Measurements from ENCODE around the gene ZC3H12C.

Gene ZC3H12C

GRCh38 chr11:110179064-110179463 is 85.9 kb downstream of the ZC3H12C start:
- no peak overlapping the region for H3K27ac ChIP-seq
- no peak for TF ChIP-seq CTCF (conservative IDR thresholded peaks at IDR 0.05; ENCODE audit: low read depth)
- ChIA-PET CTCF (no interaction called here), POLR2A (ENCODE audit: low non-redundant PET) (no interaction called here)
- no peak for DNase-seq (ENCODE audit: low spot score)

DNA sequence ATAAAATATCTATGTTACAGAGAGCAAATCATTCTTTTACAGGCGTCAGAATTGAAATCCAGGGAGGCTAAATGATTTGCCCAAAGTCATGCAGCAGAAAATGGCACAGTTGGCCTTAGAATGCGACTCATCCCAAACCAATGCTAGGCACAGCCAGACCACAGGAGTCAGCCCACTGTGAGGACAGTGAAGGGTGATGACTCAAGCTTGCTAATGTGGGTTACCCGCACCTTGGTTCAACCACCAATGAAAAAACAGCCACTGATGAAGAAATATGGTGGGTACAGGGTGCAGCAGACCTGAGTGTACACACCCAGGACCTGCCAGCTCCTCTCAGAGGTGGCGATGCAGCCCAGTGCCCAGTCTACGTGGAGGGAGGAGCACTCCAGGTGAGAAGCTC is 89.7 kb downstream of the ZC3H12C start:
- DNase-seq (ENCODE audit: low spot score) = no peak
- no peak for TF ChIP-seq CTCF (conservative IDR thresholded peaks at IDR 0.05; ENCODE audit: low read depth)
- no peak overlapping the region; the same call in 1 of the 2 replicates for H3K27ac ChIP-seq
- POLR2A ChIA-PET (ENCODE audit: low non-redundant PET) = no interaction called here
- CTCF ChIA-PET = no interaction called here

GRCh38 chr11:110184456-110184855 is 91.3 kb downstream of the ZC3H12C start:
- CTCF ChIA-PET = no interaction called here
- DNase-seq (ENCODE audit: low spot score) = no peak
- POLR2A ChIA-PET (ENCODE audit: low non-redundant PET) = no interaction called here
- TF ChIP-seq CTCF (conservative IDR thresholded peaks at IDR 0.05; ENCODE audit: low read depth) = no peak
- peak overlapping the region; percentile 40 for H3K27ac ChIP-seq

DNA sequence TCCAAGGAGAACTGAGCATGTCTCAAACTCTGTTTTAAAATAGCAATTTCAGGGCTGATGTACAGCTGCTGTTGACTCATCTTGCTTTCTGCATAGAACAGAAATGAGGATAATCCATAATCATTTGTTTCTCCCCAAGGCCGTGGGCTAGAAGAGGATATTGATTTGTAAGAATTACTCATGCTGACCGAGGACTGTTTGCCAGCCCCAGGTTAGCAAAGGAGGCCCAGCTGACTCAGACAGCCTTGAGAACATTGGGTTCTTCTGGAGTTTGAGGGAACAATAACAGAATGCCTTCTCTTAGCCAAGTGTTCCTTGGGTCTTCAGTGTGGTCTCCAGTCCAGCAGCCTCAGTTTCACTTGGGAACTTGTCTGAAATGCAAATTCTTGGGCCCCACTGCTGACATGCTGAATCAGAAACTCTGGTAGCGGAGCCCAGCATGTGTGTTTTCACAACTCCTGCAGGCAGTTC is 92.0 kb downstream of the ZC3H12C start:
- TF ChIP-seq CTCF (conservative IDR thresholded peaks at IDR 0.05; ENCODE audit: low read depth) = no peak
- H3K27ac ChIP-seq = peak overlapping the region; percentile 57
- CTCF ChIA-PET = no interaction called here
- DNase-seq (ENCODE audit: low spot score) = no peak
- POLR2A ChIA-PET (ENCODE audit: low non-redundant PET) = no interaction called here

- CTCF ChIA-PET = interaction anchor here (0.6 kb wide), 1 partner anchor 1007 kb away, joined by 4 read pairs; no protein-coding TSS in a partner anchor
- no peak for DNase-seq (ENCODE audit: low spot score)
- no peak for TF ChIP-seq CTCF (conservative IDR thresholded peaks at IDR 0.05; ENCODE audit: low read depth)
- POLR2A ChIA-PET (ENCODE audit: low non-redundant PET) = no interaction called here
- H3K27ac ChIP-seq = peak overlapping the region; percentile 57
These were observed 92.4 kb downstream of the ZC3H12C start for GRCh38 chr11:110185599-110185998.

- no peak overlapping the region for H3K27ac ChIP-seq
- ChIA-PET CTCF (interaction anchor here (0.7 kb wide), 1 partner anchor 93 kb away, joined by 3 read pairs; the partner anchor contains the start of gene ZC3H12C), POLR2A (ENCODE audit: low non-redundant PET) (no interaction called here)
- DNase-seq (ENCODE audit: low spot score) = no peak
- TF ChIP-seq CTCF (conservative IDR thresholded peaks at IDR 0.05; ENCODE audit: low read depth) = no peak
These were observed 93.3 kb downstream of the ZC3H12C start for GRCh38 chr11:110186456-110186855.

DNA sequence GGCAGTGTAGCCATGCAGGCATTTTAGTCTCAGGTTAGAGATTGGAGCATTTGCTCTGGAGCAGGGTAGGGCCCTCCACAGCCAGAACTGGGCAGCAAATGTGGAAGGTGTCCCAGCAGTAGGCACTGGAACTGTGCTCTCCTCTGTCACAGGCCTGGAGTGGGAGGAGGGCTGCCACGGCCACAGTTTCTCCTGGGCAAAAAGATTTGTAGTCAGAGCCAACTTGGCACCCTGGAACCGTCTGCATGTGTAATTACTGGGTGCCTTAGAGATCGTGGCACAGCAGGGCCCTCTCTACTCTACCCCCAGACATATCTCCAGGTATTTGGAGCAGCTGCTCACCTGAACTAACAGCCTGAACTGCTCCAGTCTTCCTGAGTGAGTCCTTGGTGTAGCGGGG is 93.7 kb downstream of the ZC3H12C start:
- POLR2A ChIA-PET (ENCODE audit: low non-redundant PET) = no interaction called here
- CTCF ChIA-PET = interaction anchor here (0.7 kb wide), 1 partner anchor 94 kb away, joined by 3 read pairs; the partner anchor contains the start of gene ZC3H12C
- no peak for TF ChIP-seq CTCF (conservative IDR thresholded peaks at IDR 0.05; ENCODE audit: low read depth)
- DNase-seq (ENCODE audit: low spot score) = no peak
- H3K27ac ChIP-seq = no peak overlapping the region
